Stimulated activated CD8-positive, alpha-beta memory T cell treated with anti-CD3 and anti-CD28 coated beads, Interleukin-7, amount 100 ng/mL, for 1 hour (primary cell): ENCODE data around the gene KMO.

Source experiments
- DNase-seq, 2 donors: peaks; one replicate each; pipeline ENCODE4 v3.0.0-alpha.2; 2020; ENCODE audit warnings: low read depth in 2 of 2

KMO gene

DNA sequence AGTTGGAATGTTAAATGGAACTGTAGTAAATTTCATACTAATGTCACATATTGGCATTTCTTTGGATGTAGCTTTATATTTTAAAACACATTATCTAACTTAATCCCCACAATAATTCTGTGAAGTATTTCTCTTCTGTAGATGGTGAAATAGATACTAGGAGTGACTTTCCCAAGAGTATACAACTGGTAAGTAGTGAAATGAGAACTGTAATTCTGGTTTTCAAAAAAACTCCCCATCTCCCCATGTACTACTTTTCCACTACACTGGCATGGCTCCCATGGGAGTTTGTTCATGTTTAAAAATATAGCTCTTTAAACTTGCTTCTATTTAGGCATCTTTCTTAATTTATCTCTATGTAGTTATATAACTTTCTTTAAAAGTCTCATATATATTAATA lies 97.8 kb downstream of the KMO start:
- DNase-seq, result no peak

DNA sequence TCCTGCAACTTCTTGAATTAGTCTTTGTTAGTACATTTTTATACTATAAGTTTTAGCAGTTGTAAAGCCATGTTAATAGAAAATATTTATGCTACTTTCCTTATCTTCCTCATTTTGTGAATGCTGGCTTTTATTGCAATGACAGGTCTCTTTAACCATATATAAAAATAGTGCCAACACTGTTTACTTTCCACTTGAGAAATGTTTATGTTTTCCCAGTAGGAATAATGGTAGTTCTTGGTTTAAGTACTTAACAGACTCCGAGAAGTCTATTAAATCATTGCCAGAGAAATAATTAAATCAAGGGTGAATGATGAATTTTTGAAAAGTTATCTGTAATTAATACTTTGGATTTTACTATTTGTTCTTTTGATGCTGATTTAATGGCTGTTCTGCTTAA lies 98.3 kb downstream of the KMO start:
- DNase-seq, result no peak

DNA sequence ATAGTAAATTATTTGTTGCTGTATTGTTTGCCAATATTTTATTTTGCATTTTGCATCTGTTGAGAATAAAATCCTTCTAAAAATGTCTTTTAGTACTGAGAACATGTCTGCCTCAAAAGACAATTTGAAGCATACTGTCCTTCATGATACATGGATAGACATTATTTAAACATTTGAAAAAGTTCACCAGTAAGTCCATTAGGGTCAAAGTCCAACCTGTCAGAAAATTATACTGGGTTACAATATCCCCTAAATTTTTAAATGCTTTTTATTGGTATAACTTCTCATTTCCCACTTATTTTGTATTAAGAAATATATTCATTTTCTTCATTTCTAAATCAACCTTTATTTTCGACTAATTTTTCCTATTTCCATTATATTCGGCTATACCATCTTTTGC lies 98.7 kb downstream of the KMO start:
- no peak for DNase-seq

DNA sequence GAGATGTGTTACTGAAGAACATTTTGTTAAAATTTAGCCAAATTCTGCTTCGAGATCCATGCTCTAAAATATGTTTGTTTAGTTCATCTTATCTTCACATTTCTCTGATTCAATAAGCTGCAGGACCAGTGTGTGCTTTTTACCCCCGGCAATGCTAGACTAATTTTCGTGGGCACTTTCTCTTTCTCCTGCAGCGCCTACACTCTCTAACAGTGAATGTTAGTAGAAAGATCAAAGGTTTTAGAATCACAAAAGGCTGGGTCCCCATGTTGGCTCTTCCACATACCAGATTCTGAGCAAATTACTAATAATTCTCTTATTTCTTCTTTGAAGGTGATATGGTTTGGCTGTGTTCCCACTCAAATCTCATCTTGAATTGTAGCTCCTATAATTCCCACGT lies 99.5 kb downstream of the KMO start:
- no peak for DNase-seq

DNA sequence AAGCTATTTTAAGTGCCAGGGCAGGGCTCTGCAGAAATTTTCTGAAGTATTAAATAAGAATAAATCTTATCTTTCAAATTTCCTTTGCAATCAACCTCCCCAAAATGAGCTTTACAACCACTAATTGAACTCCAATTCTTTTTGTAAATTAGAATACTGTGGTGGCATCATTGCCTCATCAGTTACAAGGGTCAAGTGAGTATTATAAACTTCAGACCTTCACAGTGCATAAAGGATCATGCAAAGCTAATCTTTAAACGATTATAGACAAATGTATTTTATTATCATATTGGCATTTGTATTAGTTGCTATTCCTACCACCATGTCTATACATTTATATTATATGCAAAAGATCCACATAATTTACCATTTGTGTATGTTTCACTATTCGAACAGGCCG lies 100.8 kb downstream of the KMO start:
- DNase-seq, result no peak

DNA sequence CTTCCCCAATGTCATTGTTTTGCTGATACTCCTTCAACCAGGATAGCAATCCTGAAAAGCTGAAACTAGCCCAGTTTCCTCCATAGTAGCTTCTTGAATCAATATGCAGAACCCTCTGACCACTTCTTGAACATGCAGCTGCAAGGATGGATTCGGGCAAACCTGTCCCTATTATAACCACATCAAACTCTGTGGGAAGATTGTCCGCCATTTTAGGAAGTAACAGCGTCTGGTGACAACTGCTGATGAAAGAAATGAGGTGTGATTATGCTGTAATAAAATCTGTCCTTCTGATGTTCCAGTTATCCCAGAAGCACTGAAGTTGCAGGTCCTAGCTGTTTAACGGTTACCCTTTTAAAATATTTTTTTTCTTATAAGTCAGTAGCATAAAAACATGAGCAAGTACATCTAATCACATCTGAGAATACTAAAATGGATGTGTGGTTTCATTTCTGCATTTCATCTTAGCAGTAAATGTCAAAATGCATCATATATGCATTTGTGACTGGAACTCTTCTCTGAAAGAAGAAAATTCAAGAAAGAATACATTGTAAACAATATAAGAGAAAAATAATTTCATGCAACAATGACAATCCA lies 103.5 kb downstream of the KMO start:
- DNase-seq, result no peak

DNA sequence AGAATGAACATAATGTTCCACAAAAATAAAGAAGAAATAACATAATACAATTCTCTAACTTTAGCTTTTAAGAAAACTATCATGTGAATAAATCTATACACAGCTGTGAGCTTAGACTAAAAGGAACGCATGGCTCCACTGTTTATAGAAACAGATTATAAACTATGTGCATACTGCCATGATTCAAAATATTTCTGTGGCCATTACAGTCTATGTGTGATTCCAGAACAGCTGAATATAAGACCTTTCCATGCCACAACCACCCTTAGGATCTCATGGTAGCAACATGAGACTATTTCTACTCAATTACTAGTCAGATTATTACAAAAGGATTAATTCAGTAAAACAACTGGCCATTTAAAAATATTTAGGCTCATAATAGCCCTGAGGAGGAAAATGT lies 104.1 kb downstream of the KMO start:
- no peak for DNase-seq

DNA sequence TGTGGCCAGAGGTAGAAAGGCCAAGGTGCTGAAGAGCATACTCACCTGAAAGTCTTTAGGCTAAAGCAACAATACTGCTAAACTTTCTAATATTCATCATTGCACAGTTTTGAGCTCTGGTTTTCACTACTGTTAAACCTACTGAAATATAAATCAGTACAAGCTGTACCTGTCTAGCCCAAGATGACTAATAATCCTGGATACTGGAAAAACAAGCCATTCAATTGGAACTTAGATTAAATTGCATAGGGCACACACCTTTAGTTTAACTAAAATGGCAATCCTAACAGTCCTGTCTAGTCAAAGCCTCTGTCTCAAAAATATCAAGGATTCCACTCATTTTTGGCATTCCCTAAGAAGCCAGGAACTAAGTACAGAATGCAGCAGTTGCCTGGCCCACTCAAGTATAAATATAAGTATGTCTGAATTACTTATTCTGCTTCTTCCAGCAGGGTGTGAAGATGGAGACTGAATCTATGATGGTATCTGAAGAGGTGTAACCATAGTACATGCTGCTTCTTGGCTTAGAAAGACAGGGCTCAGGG lies 104.9 kb downstream of the KMO start:
- no peak for DNase-seq

DNA sequence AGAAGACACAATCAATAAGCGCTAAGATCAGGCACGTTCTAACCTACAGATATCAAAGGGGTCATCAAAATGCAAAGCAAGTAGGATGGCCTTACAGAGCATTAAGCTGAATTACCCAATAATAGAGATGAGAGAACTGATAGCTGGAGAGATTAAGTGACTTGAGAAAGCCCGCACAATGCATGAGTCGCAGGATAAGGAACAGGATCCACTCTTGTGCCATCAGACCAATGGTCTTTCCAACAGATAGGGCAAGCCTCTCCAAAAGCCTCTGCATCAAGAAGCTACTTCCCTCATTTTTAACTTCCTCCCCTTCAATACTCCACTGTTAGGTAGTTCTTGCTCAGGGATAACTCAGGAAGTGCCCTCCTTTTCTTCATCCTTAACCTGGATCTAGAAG lies 105.4 kb downstream of the KMO start:
- no peak for DNase-seq

DNA sequence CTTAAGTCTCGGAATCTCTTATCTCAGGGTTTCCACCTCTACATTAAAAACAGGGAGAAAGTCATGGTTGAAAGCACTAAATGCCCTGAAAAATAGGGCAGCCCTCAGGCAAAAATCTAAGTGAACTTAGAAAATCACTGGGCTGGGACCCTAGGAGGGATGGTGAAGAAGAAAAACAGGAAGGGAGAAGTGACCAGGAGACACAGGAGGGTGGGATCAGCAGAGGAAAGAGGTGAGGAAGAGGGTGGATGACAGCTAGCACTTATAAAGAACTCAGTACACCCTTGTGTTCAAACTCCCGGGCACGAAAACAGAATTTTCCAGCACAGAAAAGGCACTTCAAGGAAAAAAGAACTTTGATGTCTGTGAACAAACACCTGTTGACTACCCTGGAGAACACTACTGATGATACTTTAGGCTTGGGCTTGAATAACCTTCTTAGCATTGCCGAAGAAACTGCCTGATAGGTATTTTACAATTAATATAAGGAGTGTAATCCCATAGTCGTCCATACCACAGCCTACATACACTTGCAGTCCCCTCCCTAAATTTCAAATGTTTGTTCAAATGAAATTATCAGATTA lies 106.0 kb downstream of the KMO start:
- DNase-seq, result no peak

DNA sequence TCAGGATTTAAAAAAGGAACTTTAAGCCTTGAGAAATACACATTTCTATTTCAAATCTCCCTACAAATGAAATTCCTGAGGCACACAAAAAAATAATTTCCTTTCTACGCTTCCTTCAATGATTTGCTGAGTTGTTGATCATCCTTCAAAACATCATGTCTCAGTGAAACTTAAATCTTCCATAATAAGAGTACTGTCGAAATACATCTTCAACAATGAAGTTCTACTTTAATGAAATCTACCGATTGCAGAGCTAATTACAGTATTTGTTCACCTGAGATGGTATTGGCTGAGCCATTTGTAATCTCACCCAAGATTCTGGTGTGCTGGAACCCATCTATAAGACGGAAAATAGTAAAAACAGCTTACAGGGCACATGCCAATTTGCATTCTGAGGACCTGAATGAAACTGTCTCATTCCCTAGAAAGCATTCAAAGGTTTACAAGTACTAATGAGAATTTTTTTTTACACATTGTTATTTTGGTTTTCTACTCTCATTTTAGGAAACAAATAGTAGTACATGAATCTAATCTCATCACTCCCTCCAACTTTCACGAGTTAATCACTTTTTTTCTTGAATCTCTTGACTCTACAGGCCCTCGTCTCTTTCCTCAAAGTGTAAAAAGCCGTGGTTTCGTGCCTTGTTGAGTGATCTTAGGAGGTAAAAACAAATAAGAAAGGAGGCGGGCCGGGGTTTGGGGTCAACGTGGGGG lies 106.9 kb downstream of the KMO start:
- DNase-seq, result no peak

DNA sequence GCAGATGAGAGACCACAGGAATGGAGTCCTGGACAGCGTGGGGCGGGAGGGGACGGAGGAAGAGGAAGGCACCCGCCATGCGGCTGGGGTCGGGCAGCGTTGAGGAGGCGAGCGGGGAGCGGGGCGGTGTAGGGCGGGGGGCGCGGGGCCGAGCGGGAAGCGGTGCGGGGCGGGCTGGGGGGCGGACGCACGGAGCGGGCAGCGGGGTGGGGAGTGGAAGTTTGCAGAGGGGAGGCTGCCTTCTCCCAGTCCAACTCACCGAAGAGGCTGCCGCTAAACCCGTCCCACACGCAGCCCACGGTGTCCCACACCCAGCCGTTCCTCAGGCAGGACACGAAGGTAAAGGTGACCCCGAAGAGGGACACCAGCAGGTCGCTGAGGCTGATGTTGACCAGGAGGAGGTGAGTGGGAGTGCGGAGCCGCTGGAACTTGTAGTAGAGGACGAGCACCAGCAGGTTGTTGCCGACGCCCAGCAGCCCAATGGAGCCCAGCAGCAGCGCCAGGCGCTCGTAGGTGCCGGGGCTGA lies 107.5 kb downstream of the KMO start:
- DNase-seq, result peak in 1 of 2 donors; percentile 3

DNA sequence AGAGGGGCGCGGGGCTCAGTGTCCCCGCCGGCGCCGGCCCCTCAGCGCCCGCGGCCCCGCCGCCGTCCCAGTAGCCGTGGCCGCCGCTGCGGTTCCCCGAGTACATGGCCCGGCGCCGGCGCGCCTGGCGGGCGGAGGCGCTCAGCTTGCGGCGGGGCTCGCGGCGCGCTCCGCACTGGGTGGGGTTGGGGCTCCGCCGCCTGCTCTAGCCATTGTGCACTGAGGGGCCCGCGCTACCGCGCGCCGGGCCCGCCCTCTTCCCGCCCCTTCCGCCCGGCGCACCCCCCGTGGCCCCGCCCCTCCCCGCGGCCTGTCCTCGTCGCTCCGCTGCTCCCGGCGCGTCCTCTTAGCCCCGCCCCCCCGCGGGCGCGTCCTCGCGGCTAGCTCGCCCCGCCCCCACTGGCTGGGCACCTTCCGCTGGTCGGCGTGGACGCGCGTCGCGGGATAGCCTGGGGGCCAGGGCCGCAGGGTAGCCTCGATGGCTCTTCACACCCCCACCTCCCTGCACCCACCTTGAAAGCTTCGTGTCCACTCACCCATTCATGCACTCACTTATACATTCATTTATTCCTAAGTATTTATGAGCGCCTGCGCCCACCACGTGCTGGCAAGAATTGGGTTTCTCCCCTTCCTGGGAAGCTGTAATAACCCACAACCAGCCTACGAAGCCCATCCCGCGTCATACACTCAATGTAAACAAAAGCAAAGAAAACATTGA lies 108.1 kb downstream of the KMO start, which contains the start of the genes CHML and OPN3:
Gene CHML, minus strand, starts transcription at position 221 of the 718 bp plus-strand sequence. CDS start 4,603 bp downstream, outside the sequence.
Gene OPN3, minus strand, starts transcription at position 221 of the 718 bp plus-strand sequence. Its CDS starts 115 bp downstream, at position 106.
- peak; percentile 78 to 82 for DNase-seq

DNA sequence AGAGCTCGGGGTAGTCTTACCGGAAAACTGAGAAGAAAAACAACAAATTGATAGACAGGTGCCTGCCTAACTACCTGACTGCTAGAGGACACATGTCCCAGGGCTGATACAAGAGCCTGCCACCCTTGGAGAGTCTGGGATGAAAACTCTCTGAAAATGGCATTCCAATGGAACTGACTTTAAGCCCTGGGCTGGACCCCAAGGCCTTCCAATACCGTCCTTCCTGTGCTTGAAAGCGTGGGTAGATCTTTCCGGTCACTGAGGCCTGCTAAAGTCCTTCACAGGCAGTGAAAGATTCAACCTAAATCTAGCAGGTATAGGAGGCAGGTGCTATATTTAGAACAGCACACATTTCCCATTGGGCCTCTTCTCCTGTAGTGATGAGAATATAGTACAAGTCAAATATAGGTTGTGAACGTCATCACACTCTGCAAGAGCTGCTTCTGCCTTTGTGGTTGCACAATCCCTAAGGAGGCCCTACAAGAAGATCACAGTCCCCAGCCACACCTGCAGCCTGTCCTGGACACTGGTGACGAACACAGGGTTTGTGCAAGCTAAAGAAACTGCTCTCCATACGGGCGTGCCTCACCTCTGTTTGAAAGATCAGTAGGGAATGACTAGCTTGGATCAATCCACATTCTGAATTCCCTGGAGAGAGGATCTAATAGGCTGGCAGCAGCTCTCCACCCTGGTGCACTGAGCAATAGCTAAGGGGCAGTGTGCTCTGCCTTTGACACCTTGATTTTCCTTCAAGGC lies 108.9 kb downstream of the KMO start:
- no peak for DNase-seq

DNA sequence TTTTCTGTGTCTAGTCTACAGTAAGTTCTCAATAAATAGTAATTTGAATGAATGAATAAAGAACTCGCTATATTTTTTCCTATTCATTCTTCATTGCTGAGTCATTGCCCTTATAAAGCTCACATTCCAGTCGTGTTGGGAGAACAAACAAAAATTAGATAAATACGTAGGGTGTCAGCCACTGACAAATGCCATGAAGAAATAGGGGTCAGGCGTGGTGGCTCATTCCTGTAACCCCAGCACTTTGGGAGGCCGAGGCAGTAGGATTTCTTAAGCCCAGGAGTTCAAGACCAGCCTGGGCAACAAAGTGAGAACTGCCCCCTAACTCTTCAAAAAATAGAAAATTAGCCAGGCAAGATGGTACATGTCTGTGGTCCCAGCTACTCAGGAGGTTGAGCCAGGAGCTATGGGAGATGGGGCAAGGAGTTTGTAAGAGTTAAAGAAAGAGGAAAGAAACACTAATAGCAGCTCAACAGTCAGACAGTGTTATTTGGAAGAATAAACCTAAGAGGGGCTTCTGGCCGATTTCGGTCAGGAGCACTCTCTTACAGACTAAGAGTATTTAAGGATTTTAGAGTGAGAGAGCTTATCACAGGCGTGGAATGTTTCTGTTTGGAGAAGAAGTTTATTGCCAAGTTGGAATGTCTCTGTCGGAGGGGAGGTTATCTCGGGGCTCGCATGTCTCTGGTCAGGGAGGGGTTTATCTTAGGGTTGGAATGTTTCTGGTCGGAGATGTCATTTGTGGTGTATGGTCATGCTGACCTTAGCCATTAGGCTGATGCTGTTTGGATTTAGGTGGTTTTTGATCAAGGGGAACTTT lies 109.8 kb downstream of the KMO start:
- no peak for DNase-seq

DNA sequence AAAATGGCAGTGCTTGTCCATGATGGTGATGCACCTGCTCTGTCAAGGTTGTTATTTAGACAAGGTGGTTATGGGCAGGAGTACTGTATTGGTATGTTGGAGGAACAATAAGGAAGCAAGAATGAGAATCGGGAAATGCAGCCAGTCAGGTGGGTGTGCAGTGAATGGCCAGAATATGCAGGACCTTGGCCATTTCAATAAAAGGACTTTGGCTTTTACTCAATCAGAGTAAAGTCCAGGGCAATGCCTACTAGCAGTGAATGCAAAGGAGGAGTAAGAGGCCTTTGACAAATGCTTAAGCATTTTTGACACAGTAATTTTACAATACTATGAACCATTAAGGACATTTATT lies 110.4 kb downstream of the KMO start:
- DNase-seq, result no peak

DNA sequence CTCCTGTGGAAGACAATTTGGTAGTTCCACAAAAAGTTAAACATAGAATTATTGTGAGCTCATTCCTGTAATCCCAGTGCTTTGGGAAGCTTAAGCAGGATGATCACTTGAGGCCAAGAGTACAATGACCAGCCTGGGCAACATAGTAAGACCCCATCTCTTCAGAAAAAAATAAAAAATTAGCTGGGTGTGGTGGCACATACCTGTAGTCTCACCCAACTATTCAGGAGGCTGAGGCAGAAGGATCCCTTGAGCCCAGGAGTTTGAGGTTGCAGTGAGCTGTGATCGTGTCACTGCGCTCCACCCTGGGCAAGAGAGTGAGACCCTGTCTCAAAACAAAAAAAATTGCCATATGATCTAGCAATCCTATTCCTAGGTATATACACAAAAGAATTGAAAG lies 112.1 kb downstream of the KMO start:
- DNase-seq, result no peak

DNA sequence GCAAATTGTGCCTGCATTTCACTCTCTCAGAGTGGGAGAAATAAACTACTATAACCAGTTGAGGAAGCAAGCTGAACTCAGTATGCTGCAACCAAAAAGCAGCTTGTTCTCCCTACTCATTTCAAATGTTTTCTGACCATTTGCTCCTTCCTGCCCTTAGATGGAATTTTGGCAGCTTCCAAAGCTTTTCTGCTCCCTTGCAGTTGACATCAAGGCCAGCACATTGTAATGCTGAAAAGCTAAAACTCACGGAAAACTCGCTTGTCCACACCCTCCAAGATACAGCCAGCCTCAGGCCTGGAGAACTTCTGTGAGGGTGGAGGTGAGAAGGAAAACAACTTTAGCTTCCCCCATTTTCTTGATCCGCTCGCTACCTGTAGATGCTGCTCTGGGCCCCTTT lies 113.0 kb downstream of the KMO start:
- DNase-seq, result no peak
